Measurements from ENCODE around the gene ZNF319.

ZNF319 gene

GRCh38 chr16:58027916-58028455, 27.5 kb upstream of the ZNF319 start:
- Mint-ChIP-seq H3K4me1 (peaks cover 11% of the 10 kb centered on the region), H3K9me3 (no peaks in the 10 kb centered on the region), H3K4me3 (no peak overlapping the region), H3K27me3 (peaks cover 20% of the 10 kb centered on the region), H3K27ac (no peak overlapping the region)
- ATAC-seq (no peak), DNase-seq (no peak)

DNA sequence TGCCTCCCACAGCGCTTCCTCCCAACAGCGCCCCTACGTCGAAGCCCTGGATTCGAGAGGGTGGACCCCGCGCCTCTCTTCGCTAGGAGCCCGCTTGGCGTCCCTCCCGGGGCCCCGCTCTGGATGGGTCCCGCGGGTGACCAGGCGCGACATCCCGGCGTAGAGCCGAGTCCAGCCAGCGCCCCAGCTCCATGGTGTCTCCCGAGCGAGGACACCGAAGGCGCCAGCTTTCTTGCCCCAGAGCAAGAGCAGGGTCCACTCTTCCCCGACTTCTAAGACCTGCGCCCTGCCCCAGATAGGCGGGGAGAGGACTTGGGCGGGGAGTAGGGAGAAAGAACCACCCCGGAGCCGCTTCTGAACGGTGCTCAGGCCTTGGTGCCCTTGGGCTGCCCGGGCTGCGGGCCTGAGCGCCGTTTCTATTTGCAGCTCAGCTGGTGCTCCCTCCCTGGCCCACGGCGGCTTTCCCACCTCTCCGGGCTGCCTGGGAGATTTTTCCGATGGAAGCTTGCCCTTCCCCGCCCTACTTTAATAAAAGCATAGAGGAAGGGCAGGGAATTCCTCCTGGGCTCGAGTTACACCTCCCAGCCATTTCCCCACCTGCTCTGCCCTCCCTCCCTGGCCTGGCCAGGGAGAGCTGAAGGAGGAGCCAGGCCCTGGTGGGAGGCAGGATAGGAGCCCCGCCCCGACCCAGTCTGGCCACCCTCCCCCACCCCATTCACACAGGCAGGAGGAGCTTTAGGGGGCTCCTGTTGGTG, 26.9 kb upstream of the ZNF319 start:
- Mint-ChIP-seq H3K27ac (no peak overlapping the region), H3K4me3 (no peak overlapping the region), H3K9me3 (no peaks in the 10 kb centered on the region), H3K27me3 (peaks cover 20% of the 10 kb centered on the region), H3K4me1 (peaks cover 11% of the 10 kb centered on the region)
- no peak for ATAC-seq
- no peak for DNase-seq

- H3K27me3 Mint-ChIP-seq, result peaks cover 20% of the 10 kb centered on the region
- H3K4me3 Mint-ChIP-seq, result peak overlapping the region; percentile 42 to 71
- ATAC-seq, result no peak
- H3K9me3 Mint-ChIP-seq, result no peaks in the 10 kb centered on the region
- peaks cover 11% of the 10 kb centered on the region for H3K4me1 Mint-ChIP-seq
- no peak for DNase-seq
- H3K27ac Mint-ChIP-seq, result no peak overlapping the region
Observed at GRCh38 chr16:58026705-58027160, 26.3 kb upstream of the ZNF319 start.

DNA sequence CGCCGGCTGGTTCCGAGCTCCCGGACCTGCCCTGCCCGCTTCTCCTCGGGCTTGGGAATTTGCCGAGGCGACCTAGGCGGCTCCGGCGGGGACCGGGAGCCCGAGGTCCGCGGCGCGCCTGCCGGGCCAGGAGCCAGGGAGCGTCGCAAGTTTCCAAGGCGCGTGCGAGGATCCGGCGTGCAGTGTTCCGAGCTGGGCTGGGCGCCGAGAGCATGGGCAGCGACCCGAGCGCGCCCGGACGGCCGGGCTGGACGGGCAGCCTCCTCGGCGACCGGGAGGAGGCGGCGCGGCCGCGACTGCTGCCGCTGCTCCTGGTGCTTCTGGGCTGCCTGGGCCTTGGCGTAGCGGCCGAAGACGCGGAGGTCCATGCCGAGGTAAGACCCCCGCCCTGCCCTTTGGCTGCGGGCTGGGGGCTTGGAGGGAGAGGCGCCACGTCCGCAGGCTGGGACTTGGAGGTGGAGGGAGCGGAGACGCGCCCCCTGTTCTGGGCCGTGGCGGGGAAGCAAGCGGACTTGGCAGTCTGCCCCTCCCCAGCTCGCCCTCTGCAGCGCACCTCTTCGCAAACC, 25.8 kb upstream of the ZNF319 start:
- Mint-ChIP-seq H3K27ac (no peak overlapping the region), H3K9me3 (no peaks in the 10 kb centered on the region), H3K4me3 (peak overlapping the region; percentile 42 to 71), H3K27me3 (peaks cover 20% of the 10 kb centered on the region), H3K4me1 (peaks cover 11% of the 10 kb centered on the region)
- peak; percentile 29 for ATAC-seq
- DNase-seq, result peak in 1 of 2 donors; percentile 41

- H3K27me3 Mint-ChIP-seq, result peaks cover 20% of the 10 kb centered on the region
- DNase-seq (peak; percentile 62 to 70), ATAC-seq (peak; percentile 75)
- peaks cover 14% of the 10 kb centered on the region for H3K4me1 Mint-ChIP-seq
- peak within 1 kb of the TSS; percentile 79 to 81 for H3K27ac Mint-ChIP-seq
- H3K9me3 Mint-ChIP-seq, result no peaks in the 10 kb centered on the region
- peak within 1 kb of the TSS; percentile 85 to 87 for H3K4me3 Mint-ChIP-seq
Observed at GRCh38 chr16:58025351-58026138, 25.1 kb upstream of the ZNF319 start, which contains the start of gene MMP15. MMP15 (plus strand) TSS chr16:58025754; CDS start chr16:58026351, 597 bp downstream.

DNA sequence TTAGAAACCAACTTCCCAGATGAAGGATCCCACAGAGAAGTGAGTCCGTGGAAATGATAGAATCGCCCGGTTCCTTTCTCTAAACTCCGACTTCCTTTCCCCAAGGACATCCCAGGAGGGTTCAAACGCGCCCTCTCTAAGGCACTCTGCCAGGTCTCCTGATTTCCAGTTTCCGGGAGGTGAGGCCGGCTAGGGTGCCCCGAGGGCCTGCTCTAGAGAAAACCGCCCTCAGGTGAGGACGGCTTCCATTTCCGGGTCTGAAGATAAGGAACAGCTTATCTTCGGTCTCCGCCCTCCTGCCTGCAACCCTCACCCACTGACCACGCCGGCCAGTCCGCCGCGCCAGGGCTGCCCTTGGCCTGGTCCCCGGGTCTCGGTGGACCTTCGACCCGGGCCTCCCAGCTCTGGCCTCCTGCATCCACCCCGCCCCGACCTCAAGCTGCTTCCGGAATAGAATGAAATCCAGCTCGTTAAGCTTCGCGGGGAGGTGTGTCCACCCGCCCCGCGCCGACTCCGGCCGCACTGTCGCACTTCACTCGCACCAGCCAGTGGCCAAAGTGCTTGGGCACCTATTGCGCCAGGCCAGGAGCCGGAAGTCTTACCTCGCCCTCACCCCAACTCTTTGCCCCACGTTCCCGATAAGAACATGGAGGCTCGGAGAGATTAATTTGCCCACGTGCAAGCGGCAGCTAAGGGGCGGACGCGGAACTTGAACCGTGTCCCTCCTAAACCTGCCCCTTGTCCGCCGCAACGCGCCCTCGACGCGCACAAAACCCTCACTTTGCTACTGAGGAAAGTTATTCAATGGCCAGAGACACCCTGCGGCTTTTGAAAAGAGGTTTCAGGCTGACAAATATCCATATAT, 24.2 kb upstream of the ZNF319 start:
- peaks cover 20% of the 10 kb centered on the region for H3K27me3 Mint-ChIP-seq
- peak overlapping the region; percentile 85 to 87 for H3K4me3 Mint-ChIP-seq
- DNase-seq, result peak in 1 of 2 donors; percentile 40
- peaks cover 17% of the 10 kb centered on the region for H3K4me1 Mint-ChIP-seq
- H3K9me3 Mint-ChIP-seq, result no peaks in the 10 kb centered on the region
- H3K27ac Mint-ChIP-seq, result peak overlapping the region; percentile 79 to 81
- ATAC-seq, result no peak

DNA sequence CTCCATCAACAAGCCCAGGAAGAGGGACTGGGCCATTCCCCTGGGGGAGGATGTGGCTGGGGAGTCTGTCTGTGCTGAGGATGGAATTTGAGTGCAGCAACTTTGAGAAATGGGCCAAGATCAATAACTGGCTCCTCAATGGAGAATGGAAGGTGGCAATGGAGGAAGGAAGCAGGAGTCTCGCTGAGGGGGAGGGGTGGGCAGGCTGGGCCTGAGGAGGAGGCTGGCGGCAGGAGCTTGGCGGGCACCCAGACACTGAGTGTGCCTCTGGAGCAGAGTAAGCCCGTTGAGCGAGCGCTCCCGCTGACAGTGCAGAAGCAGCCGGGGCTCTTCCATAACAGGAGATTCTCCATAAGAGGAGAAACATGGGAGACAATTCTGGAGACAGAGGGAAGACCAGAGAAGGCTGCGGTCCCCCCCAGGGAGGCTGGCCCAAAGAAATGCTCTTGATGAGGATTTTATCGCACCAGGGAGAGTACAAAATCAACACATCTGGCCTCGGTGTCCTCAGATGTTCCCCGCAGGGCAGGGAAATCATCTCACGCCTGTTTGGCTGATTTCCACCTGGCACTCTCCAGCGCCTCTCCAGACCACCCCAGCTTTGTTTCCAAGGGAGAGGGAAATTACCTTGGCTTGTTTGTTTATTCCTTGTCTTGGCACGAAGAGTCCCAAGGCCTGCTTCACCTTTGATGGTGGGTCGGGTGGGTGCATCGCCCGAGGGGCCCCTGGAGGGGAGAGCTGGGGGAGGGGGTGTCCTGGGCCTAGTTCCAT, 22.3 kb upstream of the ZNF319 start:
- Mint-ChIP-seq H3K4me1 (peaks cover 17% of the 10 kb centered on the region), H3K9me3 (no peaks in the 10 kb centered on the region), H3K4me3 (no peak overlapping the region), H3K27ac (no peak overlapping the region), H3K27me3 (peaks cover 6% of the 10 kb centered on the region)
- ATAC-seq (no peak), DNase-seq (no peak)

DNA sequence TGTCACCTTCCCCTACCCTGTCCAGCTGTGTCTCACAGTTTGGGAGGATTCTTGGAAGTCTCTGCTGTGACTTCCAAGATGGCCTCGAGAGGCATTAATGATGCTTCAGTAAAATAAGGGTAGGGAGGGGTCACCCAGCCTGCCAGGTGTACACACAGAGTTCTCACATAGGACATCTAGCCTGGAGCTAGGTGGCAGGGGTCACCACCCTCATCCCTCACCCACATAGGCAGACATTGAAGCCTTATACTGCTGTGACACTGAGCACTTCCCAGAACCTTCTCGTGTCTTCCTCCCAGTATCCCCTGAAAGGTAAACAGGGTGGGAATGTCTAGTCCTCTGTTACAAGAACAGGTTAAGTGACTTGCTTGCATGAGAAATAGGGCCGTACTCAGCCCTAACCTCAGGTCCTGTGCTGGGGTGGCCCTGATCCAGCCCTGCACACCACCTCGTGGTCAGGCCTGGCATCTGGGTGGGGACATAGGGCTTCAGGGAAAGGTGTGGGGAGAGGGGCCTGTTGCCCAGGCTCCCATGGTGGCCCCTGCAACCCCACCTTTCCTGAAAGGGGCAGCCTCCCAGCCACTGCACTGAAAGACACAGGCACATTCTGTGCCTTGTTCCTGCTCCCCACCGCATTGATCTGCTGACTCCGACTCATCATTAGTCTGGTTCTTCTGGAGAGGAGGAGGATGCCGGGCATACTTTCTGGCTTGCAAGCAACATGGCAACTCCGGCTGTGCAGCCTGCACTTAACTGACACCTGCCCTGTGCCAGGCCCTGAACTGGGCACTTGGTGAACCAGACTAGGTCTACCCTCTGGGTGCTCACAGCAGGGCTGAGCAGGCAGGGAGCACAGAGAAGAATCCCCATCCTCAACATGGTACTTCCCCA, 21.4 kb upstream of the ZNF319 start:
- Mint-ChIP-seq H3K4me3 (no peak overlapping the region), H3K4me1 (peaks cover 17% of the 10 kb centered on the region), H3K27me3 (no peaks in the 10 kb centered on the region), H3K27ac (no peak overlapping the region), H3K9me3 (no peaks in the 10 kb centered on the region)
- ATAC-seq (no peak), DNase-seq (no peak)

- ATAC-seq, result no peak
- Mint-ChIP-seq H3K27me3 (no peaks in the 10 kb centered on the region), H3K4me1 (peaks cover 17% of the 10 kb centered on the region), H3K4me3 (no peak overlapping the region), H3K27ac (peak overlapping the region in 1 of 2 donors; percentile 88), H3K9me3 (no peaks in the 10 kb centered on the region)
- peak; percentile 50 to 55 for DNase-seq
Observed at GRCh38 chr16:58020628-58021521, 20.4 kb upstream of the ZNF319 start.

GRCh38 chr16:58019866-58020538, 19.5 kb upstream of the ZNF319 start:
- no peak overlapping the region for H3K4me3 Mint-ChIP-seq
- ATAC-seq, result no peak
- DNase-seq, result no peak
- no peaks in the 10 kb centered on the region for H3K27me3 Mint-ChIP-seq
- no peaks in the 10 kb centered on the region for H3K9me3 Mint-ChIP-seq
- peaks cover 15% of the 10 kb centered on the region for H3K4me1 Mint-ChIP-seq
- H3K27ac Mint-ChIP-seq, result no peak overlapping the region

DNA sequence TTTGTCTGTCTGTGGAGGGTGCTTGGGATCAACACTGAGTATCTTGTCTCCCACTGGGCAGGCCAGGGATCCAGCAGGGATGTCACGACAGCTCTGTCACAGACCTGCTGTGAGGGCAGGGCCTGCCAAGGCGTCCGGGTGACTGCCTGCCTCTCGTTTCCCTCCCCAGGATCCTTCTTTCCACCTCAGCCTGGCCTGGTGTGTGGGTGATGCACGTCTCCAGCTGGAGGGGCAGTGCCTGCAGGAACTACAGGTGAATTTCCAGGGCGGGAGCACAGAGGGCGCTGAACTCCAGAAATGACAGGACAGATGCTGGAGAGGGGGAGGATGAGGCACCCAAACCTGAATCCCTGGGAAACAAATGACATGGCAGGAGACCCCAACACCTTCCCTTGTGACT, 18.3 kb upstream of the ZNF319 start:
- Mint-ChIP-seq H3K4me3 (no peak overlapping the region), H3K27ac (no peak overlapping the region), H3K27me3 (no peaks in the 10 kb centered on the region), H3K9me3 (no peaks in the 10 kb centered on the region), H3K4me1 (peaks cover 7% of the 10 kb centered on the region)
- ATAC-seq (no peak), DNase-seq (no peak)

DNA sequence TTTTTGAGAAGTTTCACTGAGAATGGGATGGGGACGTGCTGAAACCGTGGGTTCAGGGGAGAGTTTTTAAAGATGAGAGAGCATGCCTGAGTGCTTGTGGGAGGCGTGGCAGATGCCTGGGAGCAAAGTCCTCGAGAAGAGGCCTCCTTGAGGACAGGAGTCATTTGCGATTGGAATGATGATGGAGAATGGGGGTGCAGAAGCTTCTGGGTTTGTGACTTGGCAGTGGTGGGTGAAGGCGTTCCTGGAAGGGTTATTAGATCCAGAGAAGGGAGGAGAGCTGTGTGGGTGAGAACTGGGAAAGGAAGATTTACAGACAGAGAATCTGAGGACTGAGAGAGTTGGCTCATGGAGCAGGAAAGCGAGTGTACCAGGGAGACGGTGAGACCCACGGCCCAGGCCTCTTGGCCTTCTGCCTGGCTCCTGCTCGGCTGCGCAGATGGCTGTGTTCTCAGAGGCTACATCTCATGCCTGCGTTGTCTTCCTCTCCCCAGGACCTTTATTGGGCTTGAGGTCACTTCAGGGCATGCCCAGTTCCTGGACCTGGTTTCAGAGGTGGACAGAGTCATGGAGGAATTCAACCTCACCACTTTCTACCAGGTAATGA, 16.5 kb upstream of the ZNF319 start:
- Mint-ChIP-seq H3K9me3 (no peaks in the 10 kb centered on the region), H3K4me1 (peaks cover 7% of the 10 kb centered on the region), H3K4me3 (no peak overlapping the region), H3K27me3 (no peaks in the 10 kb centered on the region), H3K27ac (no peak overlapping the region)
- DNase-seq (no peak), ATAC-seq (no peak)

All from stimulated activated naive CD8-positive, alpha-beta T cell treated with anti-CD3 and anti-CD28 coated beads, Interleukin-15, amount 100 ng/mL, for 72 hours (primary cell).